ENCODE measurements around the gene HLA-DOB. TPM values are rescaled to one million over a fixed set of nuclear protein-coding genes. Genes with fewer than 3 reads are reported as not detected.

Gene HLA-DOB
- total RNA-seq, 1 donor from 2014 or later, result 4.2 TPM

DNA sequence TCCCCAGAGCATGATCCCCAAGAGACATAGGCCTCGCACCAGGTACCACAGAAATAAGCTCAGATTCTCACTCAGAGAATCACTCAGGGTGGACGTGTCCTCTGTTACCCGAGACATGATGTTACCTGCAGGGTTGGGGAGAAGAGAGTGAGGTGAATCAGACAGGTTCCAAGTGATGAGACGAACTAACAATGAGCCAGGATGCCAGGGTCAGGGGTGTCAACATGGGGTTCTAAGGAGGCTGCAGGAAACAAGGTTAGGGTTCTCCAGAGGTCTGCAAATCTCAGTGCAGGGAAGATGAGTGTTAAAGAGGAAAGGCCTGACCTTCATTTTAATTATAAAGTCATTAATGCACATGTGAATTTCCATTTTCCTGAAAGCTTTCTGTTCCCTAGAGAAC lies 34.2 kb upstream of the HLA-DOB start:
- peaks cover 80% of the 10 kb centered on the region for H3K36me3 Mint-ChIP-seq (ENCODE audit: low read depth)
- peaks cover 63% of the 10 kb centered on the region for H3K4me1 Mint-ChIP-seq
- intact Hi-C loops (cut with micrococcal nuclease), result loop anchor here (5.0 to 10.0 kb wide), 2 partner anchors 654 to 1186 kb away; partner anchors contain the start of genes C6orf47, CSNK2B, GPANK1 and LY6G5B
- no peaks in the 10 kb centered on the region for H3K27me3 Mint-ChIP-seq
- peak overlapping the region; percentile 97 for H3K4me3 Mint-ChIP-seq
- H3K27ac Mint-ChIP-seq, result peak overlapping the region; percentile 83
- H3K9me3 Mint-ChIP-seq, result no peaks in the 10 kb centered on the region
- DNase-seq, result peak; percentile 56

DNA sequence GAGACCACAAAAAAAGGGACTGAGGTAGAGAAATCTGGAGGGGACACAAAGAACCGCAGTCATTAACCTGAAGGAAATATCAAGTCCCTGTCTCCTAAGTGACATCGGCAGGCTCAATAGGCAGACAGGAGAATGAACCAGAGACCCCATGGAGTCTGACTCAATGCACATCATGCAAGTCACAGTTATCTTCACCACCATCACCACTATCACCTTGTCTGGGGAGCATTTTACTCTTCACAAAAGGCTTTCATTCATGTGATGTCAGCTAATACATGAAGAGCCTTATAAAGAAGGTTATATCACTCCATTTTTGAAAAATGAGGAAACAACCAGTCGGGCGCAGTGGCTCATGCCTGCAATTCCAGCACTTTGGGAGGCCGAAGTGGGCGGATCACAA lies 32.3 kb upstream of the HLA-DOB start:
- peak overlapping the region; percentile 70 for H3K27ac Mint-ChIP-seq
- H3K36me3 Mint-ChIP-seq (ENCODE audit: low read depth), result peaks cover 86% of the 10 kb centered on the region
- H3K9me3 Mint-ChIP-seq, result no peaks in the 10 kb centered on the region
- peaks cover 65% of the 10 kb centered on the region for H3K4me1 Mint-ChIP-seq
- H3K27me3 Mint-ChIP-seq, result no peaks in the 10 kb centered on the region
- intact Hi-C loops (cut with micrococcal nuclease), result loop anchor here (10.0 kb wide), 1 partner anchor 426 kb away; the partner anchor contains the start of genes B3GALT4, RPS18 and VPS52
- DNase-seq, result peak; percentile 54
- H3K4me3 Mint-ChIP-seq, result peak overlapping the region; percentile 99

DNA sequence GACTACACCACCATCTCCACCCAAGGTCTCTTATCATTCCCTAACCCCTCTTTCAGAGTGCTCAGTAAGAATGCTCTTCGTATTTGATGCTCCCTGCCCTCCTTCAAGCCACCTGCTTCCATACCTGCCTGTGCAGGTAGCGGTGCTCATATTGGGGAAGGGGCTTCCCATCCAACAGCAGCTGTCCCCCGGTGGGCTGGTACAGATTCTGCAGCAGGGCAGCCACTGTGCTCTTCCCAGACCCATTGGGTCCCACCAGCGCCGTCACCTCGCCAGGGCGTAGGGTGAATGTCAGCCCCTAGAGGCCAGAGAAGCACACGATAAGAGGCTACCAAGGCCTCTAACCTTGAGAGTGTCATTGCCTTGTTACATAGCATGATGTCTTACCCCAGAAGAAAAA lies 31.0 kb upstream of the HLA-DOB start:
- Mint-ChIP-seq H3K27me3 (no peaks in the 10 kb centered on the region), H3K4me1 (peaks cover 68% of the 10 kb centered on the region), H3K9me3 (no peaks in the 10 kb centered on the region), H3K27ac (peak overlapping the region; percentile 70), H3K36me3 (ENCODE audit: low read depth) (peaks cover 95% of the 10 kb centered on the region), H3K4me3 (peak overlapping the region; percentile 99)
- intact Hi-C loops (cut with micrococcal nuclease), result loop anchor here (10.0 kb wide), 1 partner anchor 427 kb away; the partner anchor contains the start of genes B3GALT4, RPS18 and VPS52
- DNase-seq, result peak; percentile 58

DNA sequence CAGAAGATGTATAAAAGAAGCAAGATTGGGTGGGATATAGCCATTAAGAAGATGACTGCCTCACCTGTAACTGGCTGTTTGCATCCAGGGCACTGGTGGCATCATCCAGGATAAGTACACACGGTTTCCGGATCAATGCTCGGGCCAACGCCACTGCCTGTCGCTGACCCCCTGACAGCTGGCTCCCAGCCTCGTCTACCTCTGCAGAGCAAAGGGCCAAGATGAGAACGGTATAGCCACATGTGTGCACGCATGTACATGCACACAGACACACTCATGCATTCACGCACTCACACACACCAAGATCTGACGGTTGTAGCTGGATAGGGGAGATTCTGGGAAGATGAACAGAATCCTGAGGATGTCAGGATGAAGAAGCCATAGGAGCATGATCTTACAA lies 30.2 kb upstream of the HLA-DOB start:
- peaks cover 95% of the 10 kb centered on the region for H3K36me3 Mint-ChIP-seq (ENCODE audit: low read depth)
- peaks cover 73% of the 10 kb centered on the region for H3K4me1 Mint-ChIP-seq
- peak; percentile 56 for DNase-seq
- no peaks in the 10 kb centered on the region for H3K27me3 Mint-ChIP-seq
- no peaks in the 10 kb centered on the region for H3K9me3 Mint-ChIP-seq
- peak overlapping the region; percentile 70 for H3K27ac Mint-ChIP-seq
- intact Hi-C loops (cut with micrococcal nuclease), result loop anchor here (10.0 kb wide), 1 partner anchor 428 kb away; the partner anchor contains the start of genes B3GALT4, RPS18 and VPS52
- peak overlapping the region; percentile 99 for H3K4me3 Mint-ChIP-seq

DNA sequence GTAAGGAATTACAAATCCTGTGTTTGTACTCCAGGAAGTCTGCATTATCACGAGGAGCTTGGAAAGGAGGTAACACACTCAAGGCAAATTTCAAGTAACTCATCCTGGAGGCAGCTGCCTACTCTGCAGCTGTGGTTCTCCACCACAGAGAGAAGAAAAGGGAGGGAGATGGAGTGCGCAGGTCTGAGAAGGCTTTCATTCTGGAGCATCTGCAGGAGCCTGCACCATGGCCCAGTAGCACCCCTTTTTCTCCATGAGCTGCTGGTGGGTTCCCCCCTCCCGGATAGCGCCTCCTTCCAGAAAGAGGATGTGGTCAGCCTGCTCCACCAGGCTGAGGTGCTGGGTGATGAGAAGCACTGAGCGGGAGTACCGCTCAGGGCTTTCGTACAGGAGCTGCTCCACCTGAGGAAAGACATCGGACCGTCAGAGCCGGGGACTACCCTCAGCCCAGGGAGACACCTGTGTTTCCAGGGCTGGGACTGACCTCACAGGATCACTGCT lies 28.6 kb upstream of the HLA-DOB start:
- Mint-ChIP-seq H3K4me1 (peaks cover 72% of the 10 kb centered on the region), H3K4me3 (peak overlapping the region; percentile 99), H3K27ac (peak overlapping the region; percentile 99), H3K36me3 (ENCODE audit: low read depth) (peaks cover 95% of the 10 kb centered on the region), H3K27me3 (no peaks in the 10 kb centered on the region), H3K9me3 (no peaks in the 10 kb centered on the region)
- peak; percentile 87 for DNase-seq
- intact Hi-C loops (cut with micrococcal nuclease), result loop anchor here (2.0 to 10.0 kb wide), 2 partner anchors 359 to 429 kb away; partner anchors contain the start of genes B3GALT4, HSD17B8, RPS18 and VPS52

DNA sequence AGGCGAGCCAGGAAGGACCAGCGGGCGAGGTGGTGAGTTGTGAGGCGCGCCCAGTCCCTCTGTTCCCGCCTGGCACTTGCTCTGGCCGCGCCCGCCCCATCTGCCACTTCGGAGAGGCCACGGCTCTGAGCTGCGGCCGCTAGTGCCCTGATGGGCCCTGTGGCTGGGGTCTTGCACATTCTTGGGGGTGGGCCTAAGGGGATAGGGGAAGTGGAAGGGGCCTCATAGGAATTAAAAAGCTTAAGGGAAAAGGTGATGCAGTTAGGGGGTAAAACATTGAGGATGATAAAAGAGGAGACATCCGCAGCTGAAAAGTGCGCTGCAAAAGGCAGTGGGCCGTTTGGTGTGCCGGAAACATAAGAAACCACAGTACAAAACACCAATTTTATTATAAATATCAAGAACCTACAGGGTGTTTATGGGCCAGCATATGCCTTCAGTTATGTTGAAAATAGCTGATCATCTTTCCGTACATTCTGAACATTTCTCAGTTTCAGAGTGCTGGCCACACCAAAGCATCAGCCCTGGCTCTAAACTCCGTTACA lies 28.1 kb upstream of the HLA-DOB start:
- Mint-ChIP-seq H3K4me1 (peaks cover 72% of the 10 kb centered on the region), H3K4me3 (peak overlapping the region; percentile 99), H3K27ac (peak overlapping the region; percentile 99), H3K9me3 (no peaks in the 10 kb centered on the region), H3K36me3 (ENCODE audit: low read depth) (peaks cover 95% of the 10 kb centered on the region), H3K27me3 (no peaks in the 10 kb centered on the region)
- no peak for DNase-seq
- intact Hi-C loops (cut with micrococcal nuclease), result loop anchor here (1.0 to 10.0 kb wide), 6 partner anchors 8 to 718 kb away; partner anchors contain the start of genes AGPAT1, ATF6B, B3GALT4 and HSD17B8

DNA sequence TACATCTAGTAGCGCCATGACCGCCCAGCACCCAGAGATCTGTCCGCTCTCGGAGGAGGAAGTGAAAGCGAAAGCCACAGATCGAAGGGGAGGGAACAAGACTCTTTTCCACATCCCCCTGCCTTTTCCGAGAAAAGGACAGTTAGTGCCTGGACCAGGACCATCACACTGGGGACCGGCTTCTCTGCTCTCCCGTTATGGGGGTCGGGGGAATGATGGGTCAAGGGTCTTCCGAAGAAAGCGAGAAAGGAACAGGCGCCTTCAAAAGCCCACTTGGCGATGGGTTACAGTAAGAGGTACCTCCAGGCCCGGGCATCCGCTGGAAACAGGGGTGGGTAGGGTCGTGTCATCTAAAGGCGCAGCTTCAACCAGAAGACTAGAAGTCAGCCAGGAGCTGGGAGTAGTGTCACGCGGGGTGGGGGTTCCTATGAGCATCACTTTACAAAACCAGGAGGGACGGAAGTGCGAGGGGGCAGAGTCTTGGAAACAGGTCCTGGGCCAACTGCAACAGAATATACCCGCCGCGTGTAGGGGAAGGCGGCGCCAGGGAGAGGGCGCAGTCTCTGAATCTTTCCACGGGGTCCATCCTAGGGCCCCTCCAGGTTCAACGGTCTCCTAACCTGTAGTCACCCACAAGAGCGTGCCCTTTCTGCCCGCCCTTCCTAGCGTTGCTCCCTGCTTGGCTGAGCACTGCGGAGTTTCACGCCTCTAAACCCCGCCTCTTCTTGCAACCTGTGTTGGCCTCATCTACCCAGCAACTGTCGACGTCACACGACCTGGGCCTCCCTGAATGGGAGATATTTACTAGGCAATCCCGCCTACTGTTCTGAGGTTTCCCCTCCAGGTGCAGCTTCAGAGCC lies 27.4 kb upstream of the HLA-DOB start, which contains the start of gene PSMB8:
Gene PSMB8 (minus strand): TSS at position 69 of the 860 bp plus-strand sequence. CDS start 51 bp downstream, at position 18.
- Mint-ChIP-seq H3K4me1 (peaks cover 73% of the 10 kb centered on the region), H3K4me3 (peak within 1 kb of the TSS; percentile 99), H3K27me3 (no peaks in the 10 kb centered on the region), H3K9me3 (no peaks in the 10 kb centered on the region), H3K36me3 (ENCODE audit: low read depth) (peaks cover 92% of the 10 kb centered on the region), H3K27ac (peak within 1 kb of the TSS; percentile 99)
- intact Hi-C loops (cut with micrococcal nuclease), result loop anchor here (1.0 to 10.0 kb wide), 6 partner anchors 9 to 717 kb away; partner anchors contain the start of genes AGPAT1, ATF6B, B3GALT4 and HSD17B8
- DNase-seq, result peak; percentile 99

DNA sequence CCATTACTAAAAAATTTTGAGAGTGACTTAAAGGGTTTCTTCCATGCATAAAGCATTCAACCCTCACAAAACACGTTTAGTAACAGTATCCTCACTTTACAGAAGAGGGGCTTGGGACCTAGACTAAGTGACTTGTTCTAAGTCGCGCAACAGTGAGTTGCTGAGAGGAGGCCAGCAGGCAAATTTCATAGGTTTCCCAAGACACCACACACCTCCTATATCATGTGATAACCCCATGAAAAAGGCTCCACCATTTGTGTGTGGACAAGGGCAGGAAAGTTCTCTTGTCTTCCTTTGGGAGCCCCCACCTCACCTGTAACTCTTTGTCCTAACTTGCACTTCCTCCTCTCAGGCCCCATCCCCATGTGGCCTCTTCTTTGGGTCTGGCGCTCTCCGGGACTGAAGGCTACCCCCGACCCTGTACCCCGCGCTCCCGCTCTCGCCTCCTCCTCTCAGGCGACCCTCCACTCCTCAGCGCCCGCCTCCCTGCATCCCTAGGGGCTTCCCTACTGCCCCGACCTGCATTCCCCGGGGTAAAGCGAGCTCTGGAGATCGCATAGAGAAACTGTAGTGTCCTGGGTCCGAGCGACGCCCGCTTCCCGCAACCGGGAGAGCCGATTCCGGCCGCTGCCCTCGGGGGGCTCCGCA lies 26.7 kb upstream of the HLA-DOB start:
- intact Hi-C loops (cut with micrococcal nuclease), result loop anchor here (5.0 to 10.0 kb wide), 3 partner anchors 431 to 716 kb away; partner anchors contain the start of genes AGPAT1, ATF6B, B3GALT4 and RNF5
- peak overlapping the region; percentile 99 for H3K27ac Mint-ChIP-seq
- H3K27me3 Mint-ChIP-seq, result no peaks in the 10 kb centered on the region
- H3K4me3 Mint-ChIP-seq, result peak overlapping the region; percentile 99
- peaks cover 86% of the 10 kb centered on the region for H3K36me3 Mint-ChIP-seq (ENCODE audit: low read depth)
- H3K4me1 Mint-ChIP-seq, result peaks cover 68% of the 10 kb centered on the region
- no peak for DNase-seq
- H3K9me3 Mint-ChIP-seq, result no peaks in the 10 kb centered on the region

DNA sequence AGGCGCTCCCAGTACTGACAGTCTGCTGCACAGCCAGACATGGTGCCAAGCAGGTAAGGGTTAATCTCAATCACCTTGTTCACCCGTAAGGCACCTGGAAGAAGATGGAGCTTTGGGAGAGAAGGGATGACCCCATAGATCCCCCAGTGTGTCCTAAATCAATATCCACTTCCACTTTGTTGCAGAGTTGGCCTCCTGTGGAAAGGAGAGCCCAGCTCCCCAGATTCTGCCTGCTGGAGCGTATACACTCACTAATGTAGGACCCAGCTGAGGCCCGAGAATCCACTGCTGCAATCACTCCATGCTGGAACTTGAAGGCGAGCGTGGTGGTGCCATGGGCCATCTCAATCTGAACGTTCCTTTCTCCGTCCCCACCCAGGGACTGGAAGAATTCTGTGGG lies 25.9 kb upstream of the HLA-DOB start:
- no peaks in the 10 kb centered on the region for H3K27me3 Mint-ChIP-seq
- peak; percentile 64 for DNase-seq
- no peaks in the 10 kb centered on the region for H3K9me3 Mint-ChIP-seq
- H3K36me3 Mint-ChIP-seq (ENCODE audit: low read depth), result peaks cover 78% of the 10 kb centered on the region
- peaks cover 60% of the 10 kb centered on the region for H3K4me1 Mint-ChIP-seq
- intact Hi-C loops (cut with micrococcal nuclease), result loop anchor here (5.0 to 10.0 kb wide), 3 partner anchors 432 to 715 kb away; partner anchors contain the start of genes AGPAT1, ATF6B, B3GALT4 and RNF5
- peak overlapping the region; percentile 99 for H3K4me3 Mint-ChIP-seq
- peak overlapping the region; percentile 99 for H3K27ac Mint-ChIP-seq

DNA sequence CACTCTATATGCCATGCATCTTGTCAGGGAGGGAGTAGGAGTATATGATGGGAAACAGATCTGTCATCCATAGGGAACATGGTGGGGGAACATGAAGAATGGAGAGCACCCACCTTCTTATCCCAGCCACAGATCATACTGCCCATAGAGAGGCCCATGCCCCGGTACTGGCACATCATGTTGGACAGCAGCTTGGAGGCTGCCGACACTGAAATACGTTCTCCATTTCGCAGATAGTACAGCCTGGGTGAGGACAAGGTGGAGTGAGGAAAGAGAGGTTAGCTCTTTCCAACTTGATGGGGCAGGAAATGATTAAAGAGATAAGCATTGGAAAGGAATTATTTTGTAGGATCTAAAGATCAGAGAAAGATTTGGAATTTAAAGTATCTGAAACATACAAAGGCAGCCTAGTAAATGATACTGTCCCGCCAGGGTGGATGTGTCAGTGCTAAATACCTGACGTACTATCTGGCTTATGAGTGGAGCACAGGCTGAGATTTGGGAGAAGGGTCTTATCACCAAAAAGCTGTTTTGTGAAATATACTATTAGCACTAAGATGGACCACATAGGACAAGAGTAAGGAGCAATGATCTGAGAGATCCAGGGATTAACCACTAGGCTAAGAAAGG lies 25.3 kb upstream of the HLA-DOB start:
- intact Hi-C loops (cut with micrococcal nuclease), result loop anchor here (5.0 to 10.0 kb wide), 3 partner anchors 433 to 715 kb away; partner anchors contain the start of genes AGPAT1, ATF6B, B3GALT4 and RNF5
- H3K27ac Mint-ChIP-seq, result peak overlapping the region; percentile 99
- peak; percentile 58 for DNase-seq
- peaks cover 59% of the 10 kb centered on the region for H3K4me1 Mint-ChIP-seq
- H3K36me3 Mint-ChIP-seq (ENCODE audit: low read depth), result peaks cover 78% of the 10 kb centered on the region
- H3K4me3 Mint-ChIP-seq, result peak overlapping the region; percentile 99
- no peaks in the 10 kb centered on the region for H3K9me3 Mint-ChIP-seq
- no peaks in the 10 kb centered on the region for H3K27me3 Mint-ChIP-seq

DNA sequence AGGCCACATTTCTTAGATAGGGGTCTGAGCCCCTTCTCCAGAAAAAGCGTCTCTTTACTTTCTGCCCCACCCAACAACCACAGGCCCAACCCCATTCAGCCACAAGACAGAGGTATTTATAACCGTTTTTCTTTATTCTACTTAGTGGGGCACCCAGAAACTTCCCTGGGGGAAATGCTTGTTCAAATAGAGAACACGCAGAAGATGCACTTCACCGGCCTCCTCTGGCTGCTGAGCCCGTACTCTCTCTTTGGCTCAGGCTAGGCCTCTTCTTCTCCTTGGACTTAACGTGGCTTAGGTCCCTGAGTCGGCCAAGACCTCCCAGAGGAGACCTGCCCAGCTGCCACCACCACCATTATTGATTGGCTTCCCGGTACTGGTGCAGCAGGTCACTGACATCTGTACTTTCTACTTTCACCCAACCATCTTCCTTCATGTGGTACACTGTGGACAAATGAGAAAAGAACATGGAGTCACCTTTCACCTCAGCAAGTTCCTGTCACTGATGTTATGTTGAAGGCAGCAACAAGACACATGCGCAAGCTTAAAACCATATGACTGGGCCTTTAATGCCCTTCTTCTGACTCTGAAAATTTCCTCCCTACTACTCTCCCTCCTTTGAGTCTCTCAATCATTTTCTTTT lies 23.9 kb upstream of the HLA-DOB start:
- intact Hi-C loops (cut with micrococcal nuclease), result loop anchor here (5.0 to 10.0 kb wide), 3 partner anchors 434 to 713 kb away; partner anchors contain the start of genes AGPAT1, ATF6B, B3GALT4 and RNF5
- H3K9me3 Mint-ChIP-seq, result no peaks in the 10 kb centered on the region
- peak overlapping the region; percentile 99 for H3K27ac Mint-ChIP-seq
- H3K36me3 Mint-ChIP-seq (ENCODE audit: low read depth), result peaks cover 79% of the 10 kb centered on the region
- peaks cover 61% of the 10 kb centered on the region for H3K4me1 Mint-ChIP-seq
- DNase-seq, result peak; percentile 79
- H3K27me3 Mint-ChIP-seq, result no peaks in the 10 kb centered on the region
- H3K4me3 Mint-ChIP-seq, result peak overlapping the region; percentile 99

DNA sequence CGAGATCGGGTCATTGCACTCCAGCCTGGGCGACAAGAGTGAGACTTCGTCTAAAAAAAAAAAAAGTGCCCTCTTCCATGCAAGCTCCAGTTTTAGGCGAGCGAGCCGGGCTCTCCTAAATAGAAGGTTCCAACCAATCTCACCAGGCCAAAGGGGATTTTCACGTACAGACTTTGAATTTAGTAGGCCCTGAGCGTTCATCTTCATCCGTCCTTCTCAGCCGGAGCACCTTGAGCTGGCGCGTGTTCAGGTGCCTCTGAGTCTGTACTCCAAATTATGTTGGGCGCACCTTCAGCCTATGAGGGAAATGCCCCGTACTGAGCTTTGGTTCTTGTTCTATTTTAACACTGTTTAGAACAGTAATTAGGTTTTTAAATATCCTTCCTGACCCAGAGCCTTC lies 22.6 kb upstream of the HLA-DOB start:
- intact Hi-C loops (cut with micrococcal nuclease), result no loop called here
- Mint-ChIP-seq H3K9me3 (no peaks in the 10 kb centered on the region), H3K27ac (peak overlapping the region; percentile 99), H3K4me1 (peaks cover 65% of the 10 kb centered on the region), H3K4me3 (no peak overlapping the region), H3K27me3 (no peaks in the 10 kb centered on the region), H3K36me3 (ENCODE audit: low read depth) (peaks cover 79% of the 10 kb centered on the region)
- DNase-seq, result peak; percentile 58

All from activated CD4-positive, alpha-beta T cell treated with anti-CD3 and anti-CD28 coated beads, Interleukin-2, amount 10 ng/mL, durations not matched to agents 24 days and 14 days (primary cell).